Measurements from ENCODE around the gene PACS2. TPM values are rescaled to one million over a fixed set of nuclear protein-coding genes. Genes with fewer than 3 reads are reported as not detected.

Gene PACS2
- total RNA-seq, 2 donors from 2014 or later = 55.0 to 59.7 TPM

DNA sequence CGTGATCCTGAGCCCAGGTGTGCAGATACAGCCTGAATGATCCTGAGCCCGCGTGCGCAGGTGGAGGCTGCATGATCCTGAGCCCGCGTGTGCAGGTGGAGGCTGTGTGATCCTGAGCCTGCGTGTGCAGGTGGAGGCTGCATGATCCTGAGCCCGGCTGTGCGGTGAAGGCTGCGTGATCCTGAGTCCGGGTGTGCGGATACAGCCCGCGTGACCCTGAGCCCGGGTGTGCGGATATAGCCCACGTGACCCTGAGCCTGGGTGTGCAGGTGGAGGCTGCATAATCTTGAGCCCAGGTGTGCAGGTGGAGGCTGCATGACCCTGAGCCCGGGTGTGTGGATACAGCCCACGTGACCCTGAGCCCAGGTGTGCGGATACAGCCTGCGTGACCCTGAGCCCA is 34.0 kb upstream of the PACS2 start:
- H3K36me3 ChIP-seq = no peaks in the 10 kb centered on the region
- no peaks in the 10 kb centered on the region for H3K9me3 ChIP-seq
- H3K27me3 ChIP-seq = no peaks in the 10 kb centered on the region
- TF ChIP-seq, protein P1, sequence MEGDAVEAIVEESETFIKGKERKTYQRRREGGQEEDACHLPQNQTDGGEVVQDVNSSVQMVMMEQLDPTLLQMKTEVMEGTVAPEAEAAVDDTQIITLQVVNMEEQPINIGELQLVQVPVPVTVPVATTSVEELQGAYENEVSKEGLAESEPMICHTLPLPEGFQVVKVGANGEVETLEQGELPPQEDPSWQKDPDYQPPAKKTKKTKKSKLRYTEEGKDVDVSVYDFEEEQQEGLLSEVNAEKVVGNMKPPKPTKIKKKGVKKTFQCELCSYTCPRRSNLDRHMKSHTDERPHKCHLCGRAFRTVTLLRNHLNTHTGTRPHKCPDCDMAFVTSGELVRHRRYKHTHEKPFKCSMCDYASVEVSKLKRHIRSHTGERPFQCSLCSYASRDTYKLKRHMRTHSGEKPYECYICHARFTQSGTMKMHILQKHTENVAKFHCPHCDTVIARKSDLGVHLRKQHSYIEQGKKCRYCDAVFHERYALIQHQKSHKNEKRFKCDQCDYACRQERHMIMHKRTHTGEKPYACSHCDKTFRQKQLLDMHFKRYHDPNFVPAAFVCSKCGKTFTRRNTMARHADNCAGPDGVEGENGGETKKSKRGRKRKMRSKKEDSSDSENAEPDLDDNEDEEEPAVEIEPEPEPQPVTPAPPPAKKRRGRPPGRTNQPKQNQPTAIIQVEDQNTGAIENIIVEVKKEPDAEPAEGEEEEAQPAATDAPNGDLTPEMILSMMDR (IDR thresholded peaks at IDR 0.05) = no peak
- peaks cover 0 to 24% of the 10 kb centered on the region in 2 donors for H3K4me1 ChIP-seq
- no peak for DNase-seq (ENCODE audit: low spot score)
- H3K4me3 ChIP-seq = no peak overlapping the region
- H3K27ac ChIP-seq = no peak overlapping the region

DNA sequence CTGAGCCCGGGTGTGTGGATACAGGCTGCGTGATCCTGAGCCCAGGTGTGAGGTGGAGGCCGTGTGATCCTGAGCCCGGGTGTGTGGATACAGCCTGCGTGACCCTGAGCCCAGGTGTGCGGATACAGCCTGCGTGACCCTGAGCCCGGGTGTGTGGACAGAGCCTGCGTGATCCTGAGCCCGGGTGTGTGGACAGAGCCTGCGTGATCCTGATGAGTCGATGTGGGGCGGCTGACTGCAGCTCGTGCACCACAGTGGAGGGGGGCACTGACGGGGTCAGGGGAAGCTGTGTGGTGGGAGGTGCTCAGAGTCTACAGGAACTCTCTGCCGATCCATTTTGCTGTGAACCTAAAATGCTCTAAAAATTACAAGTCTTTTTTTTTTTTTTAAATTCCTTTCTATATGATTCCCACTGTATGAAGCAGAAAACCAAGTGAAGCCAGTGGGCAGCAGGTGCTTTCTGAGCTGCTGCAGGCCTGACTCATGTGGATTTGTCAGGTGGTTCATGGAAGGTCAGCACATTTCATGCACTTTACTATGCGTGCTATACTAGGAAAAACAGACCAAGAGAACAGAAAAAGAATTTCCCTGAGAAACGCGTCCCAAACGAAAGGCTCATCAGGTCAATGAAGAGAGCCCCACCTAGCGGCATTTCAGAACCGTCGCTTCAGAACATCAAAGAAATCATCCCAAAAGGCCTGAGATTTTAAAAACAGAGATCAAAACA is 33.0 kb upstream of the PACS2 start:
- Histone ChIP-seq H3K9me3 (no peaks in the 10 kb centered on the region), H3K4me3 (no peak overlapping the region), H3K27ac (no peak overlapping the region), H3K4me1 (peaks cover 0 to 22% of the 10 kb centered on the region in 2 donors), H3K36me3 (no peaks in the 10 kb centered on the region), H3K27me3 (no peaks in the 10 kb centered on the region)
- TF ChIP-seq, protein P1 (IDR thresholded peaks at IDR 0.05) = peak; percentile 39 to 68
- DNase-seq (ENCODE audit: low spot score) = no peak

DNA sequence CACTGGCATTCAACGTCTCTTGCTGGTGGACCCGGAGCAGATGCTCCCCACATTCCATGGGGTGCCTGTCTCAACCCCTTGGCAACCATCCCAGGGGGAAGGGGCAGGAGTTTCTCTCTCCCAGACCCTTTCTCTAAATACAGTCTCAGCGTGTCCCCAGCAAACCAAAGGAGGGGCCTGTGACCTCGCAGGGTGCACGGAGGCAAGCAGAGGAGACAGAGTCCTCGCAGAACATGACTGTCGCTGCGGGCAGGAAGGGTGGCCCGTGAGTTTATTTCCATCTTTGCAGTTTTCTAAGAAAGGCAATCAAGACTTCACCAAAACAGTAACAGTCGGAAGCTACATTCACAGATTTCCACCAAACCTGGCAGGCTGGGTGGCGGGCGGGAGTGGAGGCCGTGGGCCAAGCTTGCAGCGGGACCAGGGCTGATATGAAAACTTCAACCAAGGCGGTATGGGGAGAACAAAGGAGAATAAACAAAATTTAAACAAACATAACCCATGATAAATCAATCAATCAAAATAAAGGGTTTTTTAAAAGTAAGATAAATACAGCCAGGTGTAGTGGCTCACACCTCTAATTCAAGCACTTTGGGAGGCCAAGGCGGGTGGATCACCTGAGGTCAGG is 32.3 kb upstream of the PACS2 start:
- H3K36me3 ChIP-seq = no peaks in the 10 kb centered on the region
- no peaks in the 10 kb centered on the region for H3K9me3 ChIP-seq
- H3K4me1 ChIP-seq = peaks cover 0 to 22% of the 10 kb centered on the region in 2 donors
- no peak overlapping the region for H3K4me3 ChIP-seq
- no peaks in the 10 kb centered on the region for H3K27me3 ChIP-seq
- no peak for DNase-seq (ENCODE audit: low spot score)
- TF ChIP-seq, protein P1 (IDR thresholded peaks at IDR 0.05) = no peak
- no peak overlapping the region for H3K27ac ChIP-seq

DNA sequence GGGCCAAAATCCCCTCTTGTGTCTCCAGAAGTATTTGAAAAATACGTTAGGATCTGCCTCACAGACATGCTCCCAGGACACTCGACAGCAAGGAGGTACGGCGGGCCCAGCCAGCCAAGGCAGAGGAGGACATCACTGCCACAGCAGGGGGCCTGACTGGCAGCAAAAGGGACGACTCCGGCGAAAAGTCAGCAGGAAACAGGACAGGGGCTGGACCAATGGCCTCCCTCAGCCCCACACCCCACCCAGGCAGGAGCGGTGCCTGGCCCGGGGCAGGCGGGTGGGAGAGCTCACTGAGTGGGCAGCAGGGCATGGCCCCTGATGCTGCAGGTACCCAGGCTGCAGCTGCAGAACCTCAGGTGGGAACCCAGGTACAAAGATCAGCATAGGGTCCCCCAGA is 31.5 kb upstream of the PACS2 start:
- Histone ChIP-seq H3K27me3 (no peaks in the 10 kb centered on the region), H3K27ac (no peak overlapping the region), H3K4me1 (peaks cover 0 to 22% of the 10 kb centered on the region in 2 donors), H3K36me3 (no peaks in the 10 kb centered on the region), H3K9me3 (no peaks in the 10 kb centered on the region), H3K4me3 (no peak overlapping the region)
- TF ChIP-seq, protein P1 (IDR thresholded peaks at IDR 0.05) = no peak
- DNase-seq (ENCODE audit: low spot score) = no peak

DNA sequence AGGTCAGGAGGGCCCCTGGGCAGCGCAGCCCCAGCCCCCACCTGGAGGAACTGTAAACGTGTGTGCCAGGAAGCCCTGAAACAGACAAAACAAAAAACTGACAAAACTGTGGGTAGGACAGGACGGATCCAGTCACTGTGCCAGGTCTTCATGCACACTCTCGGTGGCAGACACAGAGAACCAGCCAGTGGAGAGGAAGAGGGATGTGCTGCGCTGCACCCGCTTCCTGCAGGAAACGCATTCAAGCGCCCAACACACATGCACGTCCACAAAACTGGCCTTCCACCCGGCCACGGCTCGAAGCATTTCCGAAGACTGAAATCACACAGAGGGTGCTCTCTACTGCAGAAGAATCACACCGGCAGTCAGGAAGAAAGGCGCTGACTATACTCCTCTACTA is 30.6 kb upstream of the PACS2 start:
- Histone ChIP-seq H3K36me3 (no peaks in the 10 kb centered on the region), H3K4me3 (no peak overlapping the region), H3K4me1 (peaks cover 0 to 22% of the 10 kb centered on the region in 2 donors), H3K27me3 (no peaks in the 10 kb centered on the region), H3K9me3 (no peaks in the 10 kb centered on the region), H3K27ac (no peak overlapping the region)
- TF ChIP-seq, protein P1 (IDR thresholded peaks at IDR 0.05) = no peak
- DNase-seq (ENCODE audit: low spot score) = no peak
